Activated CD8-positive, alpha-beta T cell treated with anti-CD3 and anti-CD28 coated beads for 36 hours (primary cell): ENCODE results near the gene NPSR1. TPM values are rescaled to one million over a fixed set of nuclear protein-coding genes. Genes with fewer than 3 reads are reported as not detected.
"Not testable (repeated sequence)": the region's sequence is repeated elsewhere in the genome, so short reads cannot be mapped to it uniquely, and the experiment has no call there.

Experiments used
- ATAC-seq: fragments of 200-7000 bp; cut with Tn5 transposase; one replicate; pipeline ENCODE4 v1.10.0; 2021; ENCODE audit warnings: mild to moderate bottlenecking, moderate library complexity
- CTCF ChIA-PET: fragments of 350-600 bp; sonication (Branson Sonifier 250); formaldehyde crosslinking; loops from one replicate; lab custom pipeline; 2021; ENCODE audit warnings: antibody characterized with exemption; lab: Charles Lee
- POLR2A ChIA-PET: fragments of 350-600 bp; sonication (Branson Sonifier 250); formaldehyde crosslinking; loops from one replicate; lab custom pipeline; 2021; ENCODE audit warnings: antibody characterized with exemption; lab: Charles Lee
- DNase-seq: peaks from one replicate; pipeline ENCODE4 v3.0.0-alpha.2; 2020
- H3K27ac Mint-ChIP-seq: one replicate; pipeline ENCODE4 v1.8.0; 2021; ENCODE audit warnings: mild to moderate bottlenecking, mixed read lengths
- H3K27me3 Mint-ChIP-seq: one replicate; pipeline ENCODE4 v1.8.0; 2021; ENCODE audit warnings: mixed read lengths
- H3K36me3 Mint-ChIP-seq: one replicate; pipeline ENCODE4 v1.8.0; 2021; ENCODE audit warnings: low read depth, mixed read lengths
- H3K4me1 Mint-ChIP-seq: one replicate; pipeline ENCODE4 v1.8.0; 2021; ENCODE audit warnings: low read depth, mixed read lengths
- H3K4me3 Mint-ChIP-seq: one replicate; pipeline ENCODE4 v1.8.0; 2021; ENCODE audit warnings: mild to moderate bottlenecking, moderate library complexity, mixed read lengths
- H3K9me3 Mint-ChIP-seq: one replicate; pipeline ENCODE4 v1.8.0; 2021; ENCODE audit warnings: mixed read lengths
- intact Hi-C: fragments of 100-400 bp; cut with micrococcal nuclease; formaldehyde crosslinking; loops from one replicate; pipeline ENCODE4 v1.10.0; 2022
- total RNA-seq, 2 experiments: library from RNA; stranded (reverse); gene quantifications; one replicate each; pipeline ENCODE4 v1.2.3, GENCODE V29; 2021
- TF ChIP-seq, protein P1 (sequence below): fragments of 200-600 bp; IDR thresholded peaks from one replicate; pipeline ENCODE4 v1.8.0; 2022; ENCODE audit warnings: antibody characterized with exemption, mild to moderate bottlenecking

The NPSR1 gene, protein sequence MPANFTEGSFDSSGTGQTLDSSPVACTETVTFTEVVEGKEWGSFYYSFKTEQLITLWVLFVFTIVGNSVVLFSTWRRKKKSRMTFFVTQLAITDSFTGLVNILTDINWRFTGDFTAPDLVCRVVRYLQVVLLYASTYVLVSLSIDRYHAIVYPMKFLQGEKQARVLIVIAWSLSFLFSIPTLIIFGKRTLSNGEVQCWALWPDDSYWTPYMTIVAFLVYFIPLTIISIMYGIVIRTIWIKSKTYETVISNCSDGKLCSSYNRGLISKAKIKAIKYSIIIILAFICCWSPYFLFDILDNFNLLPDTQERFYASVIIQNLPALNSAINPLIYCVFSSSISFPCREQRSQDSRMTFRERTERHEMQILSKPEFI
- not detected for total RNA-seq

DNA sequence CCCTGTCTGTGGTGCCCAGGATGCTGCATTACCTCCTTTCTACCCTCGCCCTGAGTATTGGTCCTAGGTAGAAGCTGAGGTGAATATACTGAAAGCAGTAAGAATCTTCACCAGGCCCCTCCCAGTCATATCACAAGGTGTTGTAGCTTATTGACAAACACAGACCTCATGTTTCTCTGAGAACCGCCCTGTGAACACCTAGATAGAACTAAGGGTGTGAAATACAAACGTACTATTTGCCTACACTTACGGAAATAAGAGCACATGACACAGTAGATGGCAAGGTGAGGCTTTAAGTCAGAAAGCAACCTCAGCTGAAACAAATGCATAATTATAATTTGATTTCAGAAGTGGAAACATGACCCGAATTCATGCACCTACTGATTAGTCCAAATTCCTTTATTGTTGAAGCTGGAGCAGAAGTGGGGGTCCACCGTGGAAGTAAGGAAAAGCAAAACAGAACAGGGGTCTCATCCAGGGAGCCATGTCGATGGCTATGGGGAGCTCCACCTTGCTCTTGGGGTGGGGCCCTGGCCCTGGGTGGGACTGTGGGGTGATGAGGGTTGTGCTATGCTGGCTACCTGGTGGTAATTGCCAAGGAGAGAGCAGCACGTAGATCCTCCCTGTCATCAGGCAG is at the start of gene NPSR1:
Gene NPSR1 (plus strand): TSS at position 587 of the 637 bp plus-strand sequence. CDS start 195 bp downstream, outside the sequence.
- Mint-ChIP-seq H3K4me1 (no peaks in the 10 kb centered on the region), H3K27me3 (no peaks in the 10 kb centered on the region), H3K4me3 (no peak within 1 kb of the TSS), H3K9me3 (no peaks in the 10 kb centered on the region), H3K36me3 (no peaks in the 10 kb centered on the region), H3K27ac (no peak within 1 kb of the TSS)
- POLR2A ChIA-PET = no interaction called here
- intact Hi-C loops = no loop called here
- ATAC-seq = no peak
- CTCF ChIA-PET = interaction anchor here (1.6 kb wide), 1 partner anchor 17 kb away, joined by 4 read pairs; no protein-coding TSS in a partner anchor
- DNase-seq = no peak
- TF ChIP-seq, protein P1, sequence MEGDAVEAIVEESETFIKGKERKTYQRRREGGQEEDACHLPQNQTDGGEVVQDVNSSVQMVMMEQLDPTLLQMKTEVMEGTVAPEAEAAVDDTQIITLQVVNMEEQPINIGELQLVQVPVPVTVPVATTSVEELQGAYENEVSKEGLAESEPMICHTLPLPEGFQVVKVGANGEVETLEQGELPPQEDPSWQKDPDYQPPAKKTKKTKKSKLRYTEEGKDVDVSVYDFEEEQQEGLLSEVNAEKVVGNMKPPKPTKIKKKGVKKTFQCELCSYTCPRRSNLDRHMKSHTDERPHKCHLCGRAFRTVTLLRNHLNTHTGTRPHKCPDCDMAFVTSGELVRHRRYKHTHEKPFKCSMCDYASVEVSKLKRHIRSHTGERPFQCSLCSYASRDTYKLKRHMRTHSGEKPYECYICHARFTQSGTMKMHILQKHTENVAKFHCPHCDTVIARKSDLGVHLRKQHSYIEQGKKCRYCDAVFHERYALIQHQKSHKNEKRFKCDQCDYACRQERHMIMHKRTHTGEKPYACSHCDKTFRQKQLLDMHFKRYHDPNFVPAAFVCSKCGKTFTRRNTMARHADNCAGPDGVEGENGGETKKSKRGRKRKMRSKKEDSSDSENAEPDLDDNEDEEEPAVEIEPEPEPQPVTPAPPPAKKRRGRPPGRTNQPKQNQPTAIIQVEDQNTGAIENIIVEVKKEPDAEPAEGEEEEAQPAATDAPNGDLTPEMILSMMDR = no peak

DNA sequence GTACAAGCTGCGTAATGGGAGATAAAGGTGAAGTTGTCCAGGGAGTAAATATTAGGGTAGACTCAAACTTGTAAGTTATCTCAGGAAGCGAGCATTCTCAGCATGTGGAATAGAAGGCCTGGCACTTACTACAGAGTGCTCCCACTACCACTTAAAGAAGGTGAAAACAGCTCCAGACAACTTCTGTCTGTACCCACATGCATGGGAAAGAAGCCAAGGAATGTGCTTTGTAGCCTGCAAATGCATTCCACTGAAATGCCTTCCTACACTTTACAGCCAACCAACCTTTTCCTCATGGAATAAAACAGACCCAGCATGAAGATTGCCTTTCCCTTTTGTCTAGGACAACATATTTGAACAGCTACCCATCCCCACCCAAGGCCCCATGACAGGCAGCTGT is 45.4 kb upstream of the NPSR1 start:
- CTCF ChIA-PET = no interaction called here
- Mint-ChIP-seq H3K4me1 (no peaks in the 10 kb centered on the region), H3K36me3 (no peaks in the 10 kb centered on the region), H3K27ac (no peak overlapping the region), H3K9me3 (no peaks in the 10 kb centered on the region), H3K4me3 (no peak overlapping the region), H3K27me3 (peaks cover 2% of the 10 kb centered on the region)
- ATAC-seq (no peak), DNase-seq (no peak)
- intact Hi-C loops = no loop called here
- TF ChIP-seq, protein P1 = no peak
- POLR2A ChIA-PET = no interaction called here

DNA sequence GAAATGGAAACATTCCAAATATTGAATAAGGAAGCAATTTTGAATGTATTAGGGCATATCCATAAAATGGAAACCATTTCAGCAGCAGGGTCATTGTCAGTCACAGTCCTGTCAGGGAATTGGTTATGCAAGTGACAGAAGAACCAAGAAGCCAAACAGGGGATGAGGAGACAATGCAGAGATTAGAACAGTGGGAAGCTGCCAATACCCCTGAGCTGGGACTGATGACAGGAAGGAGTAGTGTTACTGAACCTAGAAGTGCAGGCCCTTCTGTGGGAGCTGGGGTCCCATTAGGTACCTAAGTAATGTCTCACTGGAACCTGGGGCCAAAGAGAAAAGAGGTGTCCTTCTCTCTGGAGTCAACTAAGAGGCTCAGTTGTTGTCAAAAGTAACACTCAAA is 37.6 kb upstream of the NPSR1 start:
- intact Hi-C loops = no loop called here
- Mint-ChIP-seq H3K4me3 (no peak overlapping the region), H3K27me3 (no peaks in the 10 kb centered on the region), H3K9me3 (no peaks in the 10 kb centered on the region), H3K4me1 (no peaks in the 10 kb centered on the region), H3K36me3 (no peaks in the 10 kb centered on the region), H3K27ac (no peak overlapping the region)
- no peak for ATAC-seq
- ChIA-PET POLR2A (no interaction called here), CTCF (no interaction called here)
- no peak for DNase-seq
- TF ChIP-seq, protein P1 = no peak

DNA sequence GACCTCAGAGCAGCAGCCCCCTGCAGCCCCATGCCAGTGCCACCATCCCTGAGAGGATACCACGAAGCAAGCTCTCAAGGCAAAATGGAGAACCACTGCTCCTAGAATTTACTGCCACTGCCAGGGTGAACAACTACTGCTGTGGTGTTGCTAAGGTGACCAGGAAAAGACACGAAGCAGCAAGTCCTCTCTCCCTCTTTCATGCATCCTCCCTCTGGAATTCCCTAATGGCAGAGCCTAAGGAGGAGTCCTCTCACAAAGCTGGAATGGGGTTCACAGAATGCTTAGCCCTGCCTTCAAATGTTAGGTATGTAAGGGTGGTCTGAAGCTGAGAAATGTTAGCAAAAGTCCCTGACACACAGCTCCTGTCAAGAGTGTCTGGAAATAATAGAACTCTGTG is 35.8 kb upstream of the NPSR1 start:
- Mint-ChIP-seq H3K36me3 (no peaks in the 10 kb centered on the region), H3K4me1 (no peaks in the 10 kb centered on the region), H3K27me3 (no peaks in the 10 kb centered on the region), H3K9me3 (no peaks in the 10 kb centered on the region), H3K4me3 (no peak overlapping the region), H3K27ac (no peak overlapping the region)
- CTCF ChIA-PET = no interaction called here
- DNase-seq (no peak), ATAC-seq (no peak)
- TF ChIP-seq, protein P1 = no peak
- POLR2A ChIA-PET = no interaction called here
- intact Hi-C loops = no loop called here

DNA sequence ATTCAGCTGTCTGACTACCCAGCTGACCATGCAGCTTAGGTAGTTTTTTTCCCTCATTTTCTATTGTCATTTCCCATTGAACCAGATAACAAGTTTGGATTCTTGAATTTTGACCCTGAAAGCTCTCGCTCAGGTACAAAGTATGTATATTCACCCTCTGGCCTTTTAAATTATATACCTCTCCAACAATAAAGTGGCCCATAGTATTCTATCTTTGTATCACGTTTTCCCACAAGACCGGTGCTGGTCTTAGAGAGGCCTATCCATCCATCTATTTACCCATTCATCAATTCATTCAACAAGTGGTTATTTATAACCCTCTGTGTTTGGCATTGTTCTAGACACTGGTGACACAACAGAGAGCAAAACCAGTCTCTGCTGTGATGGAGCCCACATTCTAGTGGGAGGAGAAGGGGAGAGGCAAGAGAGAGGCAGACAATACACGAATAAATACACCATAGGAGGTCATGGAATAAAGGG is 35.2 kb upstream of the NPSR1 start:
- intact Hi-C loops = no loop called here

DNA sequence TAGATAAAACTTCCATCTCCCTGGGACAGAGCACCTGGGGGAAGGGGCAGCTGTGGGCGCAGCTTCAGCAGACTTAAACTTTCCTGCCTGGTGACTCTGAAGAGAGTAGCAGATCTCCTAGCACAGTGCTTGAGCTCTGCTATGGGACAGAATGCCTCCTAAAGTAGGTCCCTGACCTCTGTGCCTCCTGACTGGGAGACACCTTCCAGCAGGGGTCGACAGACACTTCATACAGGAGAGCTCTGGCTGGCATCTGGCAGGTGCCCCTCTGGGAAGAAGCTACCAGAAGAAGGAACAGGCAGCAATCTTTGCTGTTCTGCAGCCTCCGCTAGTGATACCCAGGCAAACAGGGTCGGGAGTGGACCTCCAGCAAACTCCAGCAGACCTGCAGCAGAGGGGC is 29.4 kb upstream of the NPSR1 start:
- H3K27ac Mint-ChIP-seq, H3K36me3 Mint-ChIP-seq, intact Hi-C loops, H3K9me3 Mint-ChIP-seq, ATAC-seq, DNase-seq, POLR2A ChIA-PET, H3K4me1 Mint-ChIP-seq, H3K27me3 Mint-ChIP-seq, CTCF ChIA-PET, H3K4me3 Mint-ChIP-seq: not testable (repeated sequence)

More for the DNA sequence above, 35.2 kb upstream of the NPSR1 start:
- Mint-ChIP-seq H3K4me1 (no peaks in the 10 kb centered on the region), H3K9me3 (no peaks in the 10 kb centered on the region), H3K4me3 (no peak overlapping the region), H3K27me3 (no peaks in the 10 kb centered on the region), H3K27ac (no peak overlapping the region), H3K36me3 (no peaks in the 10 kb centered on the region)
- TF ChIP-seq, protein P1 = no peak
- ChIA-PET POLR2A (no interaction called here), CTCF (no interaction called here)
- DNase-seq (no peak), ATAC-seq (no peak)
